HCT116 (cell line): ENCODE data around the gene OLFML2A. TPM values are rescaled to one million over a fixed set of nuclear protein-coding genes. Genes with fewer than 3 reads are reported as not detected.
A peak's percentile ranks its signal among the peaks of the same experiment; 100 is the strongest.

Source experiments
- ATAC-seq: fragments of 200-7000 bp; cut with Tn5 transposase; 2 replicates; pipeline ENCODE4 v1.9.1; 2020; ENCODE audit warnings: mild to moderate bottlenecking, moderate library complexity
- BruUV-seq: library from RNA; stranded (reverse); fragments of 400-500 nt; replicated peaks from 2 replicates; lab custom pipeline; 2021; lab: Mats Ljungman, UMichigan
- CTCF ChIA-PET: fragments of 300-600 bp; sonication (Branson Sonifier 250); formaldehyde crosslinking; loops from one replicate; lab custom pipeline; 2021; ENCODE audit warnings: antibody characterized with exemption; lab: Charles Lee
- POLR2A ChIA-PET: fragments of 300-600, 350-600 bp; sonication (Branson Sonifier 250); formaldehyde crosslinking; loops from one replicate; lab custom pipeline; 2021; ENCODE audit warnings: antibody characterized with exemption; lab: Charles Lee
- RAD21 ChIA-PET, 2 experiments: fragments of 300-600 bp; sonication (Branson Sonifier 250); formaldehyde crosslinking; loops; one replicate each; lab custom pipeline; 2023; ENCODE audit warnings: low total read pairs in 2 of 2; ENCODE audit not compliant: uncharacterized antibody in 2 of 2, unreplicated experiment in 2 of 2, low non-redundant PET in 1 of 2; lab: Charles Lee
- DNase-seq: peaks from one replicate; pipeline ENCODE4 v3.0.0-alpha.2; 2010; ENCODE audit warnings: low read depth, low spot score
- H2AFZ ChIP-seq: fragments of 200-600 bp; shearing (Covaris generic), sonication (generic); 2 replicates; pipeline ENCODE4 v1.6.1; 2017; ENCODE audit warnings: low read depth, mixed run types, mixed read lengths, antibody characterized with exemption, low read length; ENCODE audit not compliant: poor library complexity, severe bottlenecking
- H3K27ac ChIP-seq: 2 replicates; pipeline ENCODE4 v1.5.1; 2012; ENCODE audit warnings: low read depth, low read length
- H3K27me3 ChIP-seq: fragments of 200-600 bp; sonication (generic); 2 replicates; pipeline ENCODE4 v1.6.1; 2016; ENCODE audit warnings: mixed run types, low read length, mixed read lengths; ENCODE audit not compliant: insufficient read depth
- H3K36me3 ChIP-seq, 2 experiments: fragments of 200-500 bp in 1 of 2; fragments of 200-600 bp in 1 of 2; sonication (Bioruptor generic) in 1 of 2; sonication (generic) in 1 of 2; 2 replicates each; pipeline versions ENCODE4 v1.5.1 to v1.6.1; 2014 to 2016; ENCODE audit warnings: low read length in 2 of 2, inconsistent platforms in 1 of 2, mixed read lengths in 1 of 2, mixed run types in 1 of 2; ENCODE audit not compliant: insufficient read depth in 2 of 2, control insufficient read depth in 1 of 2
- H3K4me1 ChIP-seq, 2 experiments: fragments of 200-600 bp in 1 of 2; sonication (generic) in 1 of 2; 2 replicates each; pipeline versions ENCODE4 v1.5.1 to v1.6.1; 2012 to 2017; ENCODE audit warnings: low read length in 2 of 2, inconsistent platforms in 1 of 2, mild to moderate bottlenecking in 1 of 2, mixed read lengths in 1 of 2, mixed run types in 1 of 2, moderate library complexity in 1 of 2; ENCODE audit not compliant: insufficient read depth in 2 of 2, control insufficient read depth in 1 of 2
- H3K4me2 ChIP-seq: fragments of 200-600 bp; sonication (generic); 2 replicates; pipeline ENCODE4 v1.6.1; 2017; ENCODE audit warnings: mixed run types, low read length, mixed read lengths
- H3K4me3 ChIP-seq, 2 experiments: fragments of 200-600 bp in 1 of 2; sonication (generic) in 1 of 2; replicated peaks in 1 of 2; 2 replicates each; pipeline ENCODE4 v1.5.1; 2011 to 2016; ENCODE audit warnings: low read length in 2 of 2, control low read depth in 1 of 2, low read depth in 1 of 2, mild to moderate bottlenecking in 1 of 2, mixed read lengths in 1 of 2, mixed run types in 1 of 2
- H3K79me2 ChIP-seq: fragments of 200-600 bp; sonication (generic); 2 replicates; pipeline ENCODE4 v1.6.1; 2017; ENCODE audit warnings: mild to moderate bottlenecking, mixed run types, low read length, moderate library complexity, mixed read lengths; ENCODE audit not compliant: insufficient read depth
- H3K9ac ChIP-seq: fragments of 200-600 bp; sonication (generic); 2 replicates; pipeline ENCODE4 v1.6.1; 2016; ENCODE audit warnings: low read length, mixed read lengths
- H3K9me2 ChIP-seq: fragments of 200-600 bp; sonication (generic), shearing (Covaris generic); 2 replicates; pipeline ENCODE4 v1.6.1; 2017; ENCODE audit warnings: mixed run types, mild to moderate bottlenecking, moderate library complexity; ENCODE audit not compliant: insufficient read depth
- H3K9me3 ChIP-seq, 2 experiments: fragments of 200-500 bp in 1 of 2; fragments of 200-600 bp in 1 of 2; sonication (Bioruptor generic) in 1 of 2; sonication (generic) in 1 of 2; 2 replicates each; pipeline ENCODE4 v1.6.1; 2014 to 2017; ENCODE audit warnings: low read length in 2 of 2, mixed read lengths in 2 of 2, inconsistent platforms in 1 of 2, low read depth in 1 of 2, mild to moderate bottlenecking in 1 of 2, mixed run types in 1 of 2, moderate library complexity in 1 of 2; ENCODE audit not compliant: control insufficient read depth in 1 of 2, insufficient read depth in 1 of 2
- H4K20me1 ChIP-seq: fragments of 200-600 bp; sonication (generic), shearing (Covaris generic); 2 replicates; pipeline ENCODE4 v1.6.1; 2017; ENCODE audit warnings: mixed run types, mild to moderate bottlenecking, moderate library complexity; ENCODE audit not compliant: insufficient read depth
- ATF3 ChIP-seq: IDR thresholded peaks from 2 replicates; pipeline ENCODE4 v1.6.1; 2012
- CBX3 ChIP-seq: IDR thresholded peaks from 2 replicates; pipeline ENCODE4 v1.6.1; 2012; ENCODE audit warnings: low read depth
- EGR1 ChIP-seq: IDR thresholded peaks from 2 replicates; pipeline ENCODE4 v1.6.1; 2012; ENCODE audit warnings: low read depth
- ELF1 ChIP-seq: IDR thresholded peaks from 2 replicates; pipeline ENCODE4 v1.6.1; 2012; ENCODE audit warnings: low read depth, borderline replicate concordance
- FOSL1 ChIP-seq: IDR thresholded peaks from 2 replicates; pipeline ENCODE4 v1.6.1; 2012; ENCODE audit warnings: low read depth
- POLR2A ChIP-seq: IDR thresholded peaks from 2 replicates; pipeline ENCODE4 v1.7.0; 2011; ENCODE audit warnings: borderline replicate concordance; ENCODE audit not compliant: insufficient read depth, insufficient read length; ENCODE audit errors: extremely low read depth
- REST ChIP-seq: IDR thresholded peaks from 2 replicates; pipeline ENCODE4 v1.6.1; 2012; ENCODE audit warnings: low read depth
- SIN3A ChIP-seq: IDR thresholded peaks from 2 replicates; pipeline ENCODE4 v1.6.1; 2012; ENCODE audit warnings: low read depth
- SRF ChIP-seq: IDR thresholded peaks from 2 replicates; pipeline ENCODE4 v1.6.1; 2012; ENCODE audit warnings: low read depth
- TCF7L2 ChIP-seq: IDR thresholded peaks from 2 replicates; pipeline ENCODE4 v1.7.0; 2011; ENCODE audit warnings: borderline replicate concordance, inconsistent platforms; ENCODE audit not compliant: insufficient read depth, insufficient read length; ENCODE audit errors: extremely low read depth
- ZFX ChIP-seq: fragments of 450-650 bp; IDR thresholded peaks from 2 replicates; pipeline ENCODE4 v1.6.1; 2017
- ZNF274 ChIP-seq: fragments of 200-500 bp; sonication (Bioruptor generic); IDR thresholded peaks from 2 replicates; pipeline ENCODE4 v1.6.1; 2014; ENCODE audit warnings: mild to moderate bottlenecking, low read depth, low read length, inconsistent platforms
- intact Hi-C: fragments of 100-400 bp; cut with micrococcal nuclease; formaldehyde crosslinking; loops from 2 replicates; pipeline ENCODE4 v1.10.0; 2022
- total RNA-seq: library from RNA; stranded (reverse); gene quantifications from one replicate; pipeline ENCODE4 v1.2.1, GENCODE V29; 2021; ENCODE audit not compliant: unreplicated experiment

OLFML2A gene
- total RNA-seq, 1 experiment from 2014 or later, result 6.3 TPM

GRCh38 chr9:124768750-124769548, 8.0 kb upstream of the OLFML2A start:
- CTCF ChIA-PET, result interaction anchor here (1.2 to 12.0 kb wide), 4 partner anchors 72 to 194 kb away, joined by 3 to 601 read pairs (median 28); partner anchors contain the start of gene WDR38
- RAD21 ChIA-PET, result interaction anchor here in 1 of 2 experiments (4.4 kb wide), 1 partner anchor 84 kb away, joined by 47 read pairs; the partner anchor contains the start of gene WDR38
- no peak for ATAC-seq
- H4K20me1 ChIP-seq, result peaks cover 45% of the 10 kb centered on the region
- H2AFZ ChIP-seq, result no peak overlapping the region
- POLR2A ChIA-PET, result interaction anchor here (0.6 to 1.2 kb wide), 4 partner anchors 10 to 93 kb away, joined by 3 to 8 read pairs (median 3); partner anchors contain the start of genes ARPC5L and RPL35
- H3K27ac ChIP-seq, result peak overlapping the region; percentile 90
- peak overlapping the region; percentile 82 for H3K4me2 ChIP-seq
- TF ChIP-seq ELF1 (no peak), SRF (no peak), POLR2A (no peak)
- peak overlapping the region; percentile 71 to 73 for H3K4me3 ChIP-seq
- H3K9me2 ChIP-seq, result no peaks in the 10 kb centered on the region
- H3K4me1 ChIP-seq, result peaks cover 25 to 37% of the 10 kb centered on the region in 2 experiments
- no peaks in the 10 kb centered on the region for H3K27me3 ChIP-seq
- intact Hi-C loops, result loop anchor here (5.0 to 10.0 kb wide), 2 partner anchors 217 to 354 kb away; partner anchors contain the start of gene PSMB7
- H3K79me2 ChIP-seq, result peaks cover 62% of the 10 kb centered on the region
- H3K9me3 ChIP-seq, result no peaks in the 10 kb centered on the region
- DNase-seq, result no peak
- BruUV-seq, result TSS peak; percentile 42
- no peaks in the 10 kb centered on the region for H3K36me3 ChIP-seq
- peak overlapping the region; percentile 76 for H3K9ac ChIP-seq

GRCh38 chr9:124769549-124770358, 7.2 kb upstream of the OLFML2A start:
- ChIA-PET CTCF (interaction anchor here (0.7 to 12.0 kb wide), 5 partner anchors 9 to 195 kb away, joined by 3 to 601 read pairs (median 26); partner anchors contain the start of gene WDR38), RAD21 (interaction anchor here (0.6 to 5.5 kb wide), 4 partner anchors 8 to 83 kb away, joined by 3 to 49 read pairs (median 26); partner anchors contain the start of gene WDR38 (in 2 of the 2)), POLR2A (interaction anchor here (0.6 to 2.2 kb wide), 7 partner anchors 11 to 173 kb away, joined by 3 to 8 read pairs (median 3); partner anchors contain the start of genes ARPC5L and RPL35)
- H3K27ac ChIP-seq, result peak overlapping the region; percentile 90
- peak overlapping the region; percentile 76 for H3K9ac ChIP-seq
- H3K9me2 ChIP-seq, result no peaks in the 10 kb centered on the region
- no peaks in the 10 kb centered on the region for H3K27me3 ChIP-seq
- peak overlapping the region; percentile 82 for H3K4me2 ChIP-seq
- intact Hi-C loops, result loop anchor here (5.0 to 10.0 kb wide), 3 partner anchors 217 to 373 kb away; partner anchors contain the start of genes PSMB7 and SCAI
- peaks cover 22 to 44% of the 10 kb centered on the region in 2 experiments for H3K4me1 ChIP-seq
- no TSS peak for BruUV-seq
- no peak overlapping the region for H2AFZ ChIP-seq
- ATAC-seq, result peak; percentile 39
- no peaks in the 10 kb centered on the region for H3K9me3 ChIP-seq
- H3K36me3 ChIP-seq, result no peaks in the 10 kb centered on the region
- peaks cover 54% of the 10 kb centered on the region for H3K79me2 ChIP-seq
- peak overlapping the region; percentile 71 to 73 for H3K4me3 ChIP-seq
- peaks cover 45% of the 10 kb centered on the region for H4K20me1 ChIP-seq
- peak; percentile 85 for DNase-seq
- TF ChIP-seq CBX3 (no peak), EGR1 (no peak), TCF7L2 (peak; percentile 96), ATF3 (no peak), ZNF274 (no peak), SIN3A (no peak), POLR2A (no peak), REST (no peak), ZFX (no peak), FOSL1 (no peak)
